OCI-LY1 (cell line): ENCODE measurements around the gene TTC31.

ENCODE experiments used
- H2AFZ ChIP-seq: fragments of 200-600 bp; sonication (generic), shearing (Covaris generic); 2 replicates; pipeline ENCODE4 v1.6.0; 2014; ENCODE audit warnings: antibody characterized with exemption, mild to moderate bottlenecking, low read length
- H3F3A ChIP-seq: fragments of 200-600 bp; sonication (generic), shearing (Covaris generic); 2 replicates; pipeline ENCODE4 v1.6.0; 2014; ENCODE audit warnings: mild to moderate bottlenecking, antibody characterized with exemption, low read length, moderate library complexity; ENCODE audit not compliant: insufficient read depth
- H3K27ac ChIP-seq: fragments of 200-600 bp; sonication (generic); 2 replicates; pipeline ENCODE4 v1.5.1; 2014; ENCODE audit warnings: low read length, mixed run types, mild to moderate bottlenecking, low read depth; ENCODE audit not compliant: poor library complexity, severe bottlenecking
- H3K27me3 ChIP-seq: fragments of 200-600 bp; sonication (generic); 2 replicates; pipeline ENCODE4 v1.6.0; 2014; ENCODE audit warnings: antibody characterized with exemption, mild to moderate bottlenecking, low read length, moderate library complexity; ENCODE audit not compliant: insufficient read depth
- H3K36me3 ChIP-seq: fragments of 200-600 bp; sonication (generic); 2 replicates; pipeline ENCODE4 v1.6.1; 2014; ENCODE audit warnings: mild to moderate bottlenecking, antibody characterized with exemption, low read length, moderate library complexity, mixed read lengths; ENCODE audit not compliant: insufficient read depth
- H3K4me1 ChIP-seq: fragments of 200-600 bp; sonication (generic); 2 replicates; pipeline ENCODE4 v1.5.1; 2014; ENCODE audit warnings: mild to moderate bottlenecking, low read length, moderate library complexity; ENCODE audit not compliant: insufficient read depth, severe bottlenecking
- H3K4me2 ChIP-seq: fragments of 200-600 bp; sonication (generic), shearing (Covaris generic); 2 replicates; pipeline ENCODE4 v1.6.1; 2014; ENCODE audit warnings: low read length
- H3K4me3 ChIP-seq: fragments of 200-600 bp; sonication (generic); 2 replicates; pipeline ENCODE4 v1.5.1; 2014; ENCODE audit warnings: low read length, low read depth, mild to moderate bottlenecking, mixed read lengths; ENCODE audit not compliant: poor library complexity, severe bottlenecking
- H3K79me2 ChIP-seq: fragments of 200-600 bp; shearing (Covaris generic); 2 replicates; pipeline ENCODE4 v1.6.1; 2016; ENCODE audit warnings: mixed run types, low read length, mixed read lengths; ENCODE audit not compliant: insufficient read depth
- H3K9ac ChIP-seq: fragments of 200-600 bp; sonication (generic), shearing (Covaris generic); 2 replicates; pipeline ENCODE4 v1.6.1; 2014; ENCODE audit warnings: mild to moderate bottlenecking, low read length, mixed read lengths
- H3K9me2 ChIP-seq: fragments of 200-600 bp; sonication (generic), shearing (Covaris generic); 2 replicates; pipeline ENCODE4 v1.6.1; 2014; ENCODE audit warnings: low read depth, mild to moderate bottlenecking, low read length, mixed read lengths
- H3K9me3 ChIP-seq: fragments of 200-600 bp; shearing (Covaris generic); 2 replicates; pipeline ENCODE4 v1.6.1; 2014; ENCODE audit warnings: low read length, mixed read lengths
- H4K20me1 ChIP-seq: fragments of 200-600 bp; sonication (generic), shearing (Covaris generic); 2 replicates; pipeline ENCODE4 v1.6.0; 2016; ENCODE audit warnings: mild to moderate bottlenecking, low read length; ENCODE audit not compliant: insufficient read depth
- EZH2 ChIP-seq: fragments of 200-600 bp; sonication (generic), shearing (Covaris generic); IDR thresholded peaks from 2 replicates; pipeline ENCODE4 v1.8.0; 2017; ENCODE audit warnings: borderline replicate concordance, mixed run types, mild to moderate bottlenecking, antibody characterized with exemption, low read length, moderate library complexity, mixed read lengths
- TF ChIP-seq, protein P1 (sequence below): fragments of 200-600 bp; sonication (generic), shearing (Covaris generic); IDR thresholded peaks from 2 replicates; pipeline ENCODE4 v1.5.1; 2017; ENCODE audit warnings: mild to moderate bottlenecking, antibody characterized with exemption, low read length, moderate library complexity, mixed read lengths

TTC31 gene

DNA sequence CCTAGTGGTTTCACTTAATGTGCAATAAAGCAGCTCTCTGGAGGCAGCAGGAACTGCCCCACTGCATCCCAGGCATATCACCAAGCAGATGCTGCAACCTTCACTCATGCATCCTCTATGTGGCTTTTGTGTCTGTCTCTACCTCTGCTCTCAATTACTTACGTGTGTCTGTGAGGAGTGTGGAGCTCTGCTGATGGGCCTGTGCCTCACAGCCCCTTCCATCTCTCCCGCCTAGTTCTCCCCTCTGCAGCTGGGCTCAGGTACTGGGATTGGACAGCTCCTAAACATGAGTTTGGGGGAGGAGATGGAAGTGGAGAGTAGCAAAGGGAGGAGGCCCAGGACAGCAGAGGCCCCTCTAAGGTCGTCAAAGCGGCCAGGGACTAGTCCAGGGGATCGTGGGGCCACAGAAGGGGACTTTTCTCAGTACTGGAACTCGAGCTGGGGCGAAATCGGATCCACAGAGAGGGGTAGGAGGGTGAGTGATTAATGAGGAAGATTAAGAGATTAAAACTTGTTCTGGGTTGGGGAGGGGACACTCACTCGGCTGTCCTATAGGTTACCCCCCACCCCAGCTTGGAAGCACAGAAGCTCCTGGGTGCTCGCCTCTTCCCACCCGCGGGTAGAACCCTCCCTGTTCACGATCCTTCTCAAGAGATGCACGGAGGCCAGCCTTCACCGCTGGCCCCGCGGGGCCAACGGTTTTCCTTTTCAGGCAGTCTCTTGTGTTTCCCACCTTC is 18.6 kb downstream of the TTC31 start:
- H4K20me1 ChIP-seq, result no peaks in the 10 kb centered on the region
- H3K27ac ChIP-seq, result no peak overlapping the region
- H2AFZ ChIP-seq, result no peak overlapping the region
- no peaks in the 10 kb centered on the region for H3K9me2 ChIP-seq
- H3K36me3 ChIP-seq, result peaks cover 17% of the 10 kb centered on the region
- no peak for TF ChIP-seq EZH2
- TF ChIP-seq, protein P1, sequence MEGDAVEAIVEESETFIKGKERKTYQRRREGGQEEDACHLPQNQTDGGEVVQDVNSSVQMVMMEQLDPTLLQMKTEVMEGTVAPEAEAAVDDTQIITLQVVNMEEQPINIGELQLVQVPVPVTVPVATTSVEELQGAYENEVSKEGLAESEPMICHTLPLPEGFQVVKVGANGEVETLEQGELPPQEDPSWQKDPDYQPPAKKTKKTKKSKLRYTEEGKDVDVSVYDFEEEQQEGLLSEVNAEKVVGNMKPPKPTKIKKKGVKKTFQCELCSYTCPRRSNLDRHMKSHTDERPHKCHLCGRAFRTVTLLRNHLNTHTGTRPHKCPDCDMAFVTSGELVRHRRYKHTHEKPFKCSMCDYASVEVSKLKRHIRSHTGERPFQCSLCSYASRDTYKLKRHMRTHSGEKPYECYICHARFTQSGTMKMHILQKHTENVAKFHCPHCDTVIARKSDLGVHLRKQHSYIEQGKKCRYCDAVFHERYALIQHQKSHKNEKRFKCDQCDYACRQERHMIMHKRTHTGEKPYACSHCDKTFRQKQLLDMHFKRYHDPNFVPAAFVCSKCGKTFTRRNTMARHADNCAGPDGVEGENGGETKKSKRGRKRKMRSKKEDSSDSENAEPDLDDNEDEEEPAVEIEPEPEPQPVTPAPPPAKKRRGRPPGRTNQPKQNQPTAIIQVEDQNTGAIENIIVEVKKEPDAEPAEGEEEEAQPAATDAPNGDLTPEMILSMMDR, result no peak
- no peaks in the 10 kb centered on the region for H3K79me2 ChIP-seq
- no peaks in the 10 kb centered on the region for H3F3A ChIP-seq
- no peaks in the 10 kb centered on the region for H3K9me3 ChIP-seq
- H3K4me2 ChIP-seq, result no peak overlapping the region
- peaks cover 25% of the 10 kb centered on the region for H3K4me1 ChIP-seq
- H3K27me3 ChIP-seq, result peaks cover 25% of the 10 kb centered on the region; the same call in 1 of the 2 replicates
- no peak overlapping the region for H3K4me3 ChIP-seq
- H3K9ac ChIP-seq, result no peak overlapping the region

DNA sequence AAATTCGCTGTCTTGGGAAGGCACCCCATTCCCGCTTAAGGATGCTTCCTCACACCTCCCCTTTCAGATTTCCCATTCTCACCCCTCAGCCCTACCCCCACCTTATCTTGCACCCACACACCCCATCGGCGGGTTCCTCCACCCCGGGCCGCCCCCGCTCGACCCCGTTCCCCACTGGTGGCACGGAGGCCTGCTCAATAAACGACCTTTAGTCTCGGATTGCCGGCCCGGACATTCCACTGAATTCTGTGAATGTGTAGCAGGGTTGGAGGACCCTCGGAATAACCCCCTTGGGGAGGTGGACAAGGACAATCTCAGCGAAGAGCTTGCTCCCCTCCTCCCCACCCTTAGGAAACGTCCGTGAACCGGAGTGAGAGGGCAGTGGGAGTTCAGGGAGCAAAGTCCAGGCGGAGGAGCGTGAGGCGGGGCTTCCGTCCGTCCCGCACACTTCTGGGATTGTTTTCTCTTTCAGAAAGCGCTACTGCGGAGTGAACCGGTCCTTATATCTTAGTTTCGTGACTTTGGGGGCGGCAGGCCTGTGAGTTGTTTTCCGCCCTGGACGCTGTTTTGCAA is 19.4 kb downstream of the TTC31 start:
- Histone ChIP-seq H3K27ac (no peak overlapping the region), H3K27me3 (peaks cover 25% of the 10 kb centered on the region; the same call in 1 of the 2 replicates), H3K4me1 (peaks cover 30% of the 10 kb centered on the region), H3K36me3 (peaks cover 17% of the 10 kb centered on the region), H3K9me3 (no peaks in the 10 kb centered on the region), H3F3A (no peaks in the 10 kb centered on the region), H4K20me1 (no peaks in the 10 kb centered on the region), H3K9ac (peak overlapping the region; percentile 61), H3K4me3 (peak overlapping the region; percentile 53), H3K4me2 (peak overlapping the region; percentile 61), H3K9me2 (no peaks in the 10 kb centered on the region), H2AFZ (no peak overlapping the region), H3K79me2 (no peaks in the 10 kb centered on the region)
- TF ChIP-seq, protein P1, result no peak
- no peak for TF ChIP-seq EZH2

DNA sequence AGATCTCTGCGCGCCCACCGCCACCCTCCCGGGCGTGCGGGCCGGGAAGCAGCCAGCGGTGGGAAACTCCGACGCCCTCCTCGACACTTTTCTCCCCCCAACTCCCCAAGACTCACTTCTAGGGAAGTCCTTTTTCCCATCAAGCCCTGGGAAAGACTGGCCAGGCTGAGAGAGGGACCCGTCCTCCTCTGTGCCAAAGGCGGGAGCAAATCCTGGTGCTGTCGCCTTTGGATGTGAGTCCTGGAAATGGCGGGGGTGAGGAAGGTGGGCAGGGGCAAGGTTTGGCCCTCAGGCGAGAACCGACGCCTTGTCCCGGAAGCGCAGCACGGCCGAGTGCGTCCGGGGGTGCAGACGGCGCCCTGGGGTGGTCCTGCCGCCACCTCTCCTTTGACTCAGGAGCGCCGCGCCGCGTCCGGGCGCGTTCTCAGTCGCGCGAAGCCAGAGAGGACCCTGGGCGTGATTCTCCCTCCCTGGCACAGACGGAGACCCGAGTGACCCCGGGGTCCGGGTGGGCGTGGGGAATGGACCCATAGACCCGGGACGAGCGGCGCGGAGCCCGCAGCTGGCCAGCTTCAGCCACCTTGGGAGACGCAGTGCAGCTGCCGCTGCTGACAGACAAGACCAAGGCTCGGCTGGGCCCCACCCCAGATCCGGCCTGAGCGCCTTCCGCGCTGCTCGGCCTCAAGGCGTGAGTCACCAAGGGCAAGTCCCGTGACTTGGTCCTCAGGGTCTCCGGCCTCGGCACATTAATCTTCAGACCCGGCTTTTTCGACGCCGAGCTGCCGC is 20.0 kb downstream of the TTC31 start:
- H2AFZ ChIP-seq, result no peak overlapping the region
- peak overlapping the region; percentile 53 for H3K4me3 ChIP-seq
- peaks cover 31% of the 10 kb centered on the region for H3K4me1 ChIP-seq
- no peaks in the 10 kb centered on the region for H3K9me2 ChIP-seq
- no peaks in the 10 kb centered on the region for H3F3A ChIP-seq
- TF ChIP-seq, protein P1, result peak; percentile 58
- no peak for TF ChIP-seq EZH2
- peak overlapping the region; percentile 61 for H3K9ac ChIP-seq
- H3K79me2 ChIP-seq, result no peaks in the 10 kb centered on the region
- H3K36me3 ChIP-seq, result peaks cover 17% of the 10 kb centered on the region
- H3K4me2 ChIP-seq, result peak overlapping the region; percentile 61
- peaks cover 25% of the 10 kb centered on the region; the same call in 1 of the 2 replicates for H3K27me3 ChIP-seq
- H3K27ac ChIP-seq, result no peak overlapping the region
- H3K9me3 ChIP-seq, result no peaks in the 10 kb centered on the region
- no peaks in the 10 kb centered on the region for H4K20me1 ChIP-seq
